Adrenal gland (tissue), 12 donors: ENCODE results near the gene DOK6. TPM values are rescaled to one million over a fixed set of nuclear protein-coding genes. Genes with fewer than 3 reads are reported as not detected.

Experiments
- DNase-seq, 7 donors: peaks; one replicate each; pipeline ENCODE4 v3.0.0-alpha.2; 2019 to 2020
- H3K27ac ChIP-seq, 5 donors: fragments of 200-600 bp; sonication (generic) in 4 of 5; 1 replicate in 3 of 5; 2 replicates in 2 of 5; pipeline versions ENCODE4 v1.5.1 to v1.8.0; 2016 to 2020; ENCODE audit warnings: mild to moderate bottlenecking in 1 of 5
- H3K27me3 ChIP-seq: fragments of 200-600 bp; 2 replicates; pipeline ENCODE4 v1.8.0; 2021
- H3K36me3 ChIP-seq, 2 donors: fragments of 200-600 bp; replicated peaks in 1 of 2; 1 replicate in 1 of 2; 2 replicates in 1 of 2; pipeline versions ENCODE4 v1.5.1 to v1.8.0; 2018 to 2022
- H3K4me1 ChIP-seq, 2 donors: fragments of 200-600 bp; replicated peaks in 1 of 2; 1 replicate in 1 of 2; 2 replicates in 1 of 2; pipeline versions ENCODE4 v1.5.1 to v1.8.0; 2018 to 2021
- H3K4me3 ChIP-seq, 4 donors: fragments of 200-600 bp; sonication (generic) in 3 of 4; one replicate each; pipeline ENCODE4 v1.5.1; 2016 to 2018
- H3K9me3 ChIP-seq, 3 donors: fragments of 200-600 bp; sonication (generic) in 1 of 3; replicated peaks in 1 of 3; 1 replicate in 2 of 3; 2 replicates in 1 of 3; pipeline versions ENCODE4 v1.5.1 to v1.8.0; 2016 to 2021
- POLR2A ChIP-seq, 2 donors: fragments of 450-650 bp; IDR thresholded peaks; one replicate each; pipeline ENCODE4 v1.6.1; 2017; ENCODE audit warnings: antibody characterized with exemption in 2 of 2, mild to moderate bottlenecking in 2 of 2, moderate library complexity in 1 of 2
- WGBS, 4 donors: extraction: QIAGEN DNeasy Blood & Tissue Kit in 2 of 4; methylation state at CpG; one replicate each; pipeline versions ENCODE4 v1.1.5 to v1.1.7; 2013 to 2017; 5-methylcytosine and 5-hydroxymethylcytosine counted together
- intact Hi-C, 2 donors: fragments of 100-400 bp; cut with DNase I; formaldehyde crosslinking; loops; one replicate each; pipeline versions ENCODE4 v1.14.1 to v1.15.0; 2022 to 2023
- polyA plus RNA-seq, 3 donors: library from polyadenylated mRNA; stranded (reverse); fragments of 200-250 nt in 2 of 3; fragments of 350-450 nt in 1 of 3; fragmentation: Illumina TruSeq in 1 of 3; extraction: RNeasy Lipid Tissue Mini Kit (QIAGEN cat#74804) in 1 of 3; gene quantifications; one replicate each; pipeline ENCODE4 v1.2.3, GENCODE V29; 2013 to 2014
- total RNA-seq, 9 donors: library from RNA; depleted of rRNA in 4 of 9; stranded (reverse); fragments of >200 nt in 4 of 9; fragments of 120-200 nt in 1 of 9; fragmentation: NEBNext Ultra II Directional in 1 of 9; extraction: Animal tissue kit (Norgen Biotek cat#: 25700) in 1 of 9; gene quantifications; one replicate each; pipeline versions ENCODE4 v1.1.0 to v1.2.4, GENCODE V29; 2013 to 2023
- TF ChIP-seq, protein P1 (sequence below), 6 experiments: fragments of 450-650 bp in 4 of 6; fragments of 200-600 bp in 2 of 6; sonication (generic) in 1 of 6; IDR thresholded peaks; 1 replicate in 5 of 6; 2 replicates in 1 of 6; pipeline versions ENCODE4 v1.5.1 to v1.8.0; 2016 to 2021; ENCODE audit warnings: antibody characterized with exemption in 6 of 6, mild to moderate bottlenecking in 2 of 6, moderate library complexity in 1 of 6
- donor health status: healthy with polysubstance abuse.
- donor health status: Bipolar disorder and iron deficiency.
- donor health status: DM: yes; HTN: yes; CAD: no.
- donor health status: DM: no; HTN: no; CAD: no.
- donor health status: DM: no; HTN: no; CAD: no.
- donor health status: DM: yes; HTN: yes; CAD: no.

DOK6 gene
- total and polyA plus RNA-seq, 12 donors: 0.24 to 4.5 (median 0.76) TPM

DNA sequence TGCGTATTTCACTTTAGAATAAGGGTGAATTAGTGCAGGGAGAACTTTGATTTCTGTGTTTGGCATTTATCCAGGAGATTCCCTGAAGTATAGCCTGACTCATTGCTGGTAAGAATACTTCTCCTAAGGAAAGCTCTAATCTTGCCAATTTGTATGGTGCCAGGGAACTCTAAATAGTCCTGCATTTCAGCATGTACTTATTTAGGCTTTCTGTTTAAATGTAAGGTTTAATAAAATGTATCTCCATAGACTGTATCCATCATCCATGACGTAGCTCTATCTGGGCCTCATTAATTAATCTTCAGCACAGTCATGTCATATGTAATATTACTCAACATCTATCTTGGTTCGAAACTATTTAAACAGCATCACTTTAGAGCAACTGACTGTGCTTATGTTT is 127.7 kb downstream of the DOK6 start:
- Histone ChIP-seq H3K36me3 (no peaks in the 10 kb centered on the region), H3K27ac (no peak overlapping the region), H3K27me3 (no peaks in the 10 kb centered on the region), H3K9me3 (no peaks in the 10 kb centered on the region), H3K4me1 (no peaks in the 10 kb centered on the region), H3K4me3 (no peak overlapping the region)
- WGBS, 4 donors: 59 to 69% (median 61%) methylated on average over 3 of the region's 3 CpGs
- no peak for DNase-seq
- intact Hi-C loops: no loop called here
- TF ChIP-seq, protein P1, sequence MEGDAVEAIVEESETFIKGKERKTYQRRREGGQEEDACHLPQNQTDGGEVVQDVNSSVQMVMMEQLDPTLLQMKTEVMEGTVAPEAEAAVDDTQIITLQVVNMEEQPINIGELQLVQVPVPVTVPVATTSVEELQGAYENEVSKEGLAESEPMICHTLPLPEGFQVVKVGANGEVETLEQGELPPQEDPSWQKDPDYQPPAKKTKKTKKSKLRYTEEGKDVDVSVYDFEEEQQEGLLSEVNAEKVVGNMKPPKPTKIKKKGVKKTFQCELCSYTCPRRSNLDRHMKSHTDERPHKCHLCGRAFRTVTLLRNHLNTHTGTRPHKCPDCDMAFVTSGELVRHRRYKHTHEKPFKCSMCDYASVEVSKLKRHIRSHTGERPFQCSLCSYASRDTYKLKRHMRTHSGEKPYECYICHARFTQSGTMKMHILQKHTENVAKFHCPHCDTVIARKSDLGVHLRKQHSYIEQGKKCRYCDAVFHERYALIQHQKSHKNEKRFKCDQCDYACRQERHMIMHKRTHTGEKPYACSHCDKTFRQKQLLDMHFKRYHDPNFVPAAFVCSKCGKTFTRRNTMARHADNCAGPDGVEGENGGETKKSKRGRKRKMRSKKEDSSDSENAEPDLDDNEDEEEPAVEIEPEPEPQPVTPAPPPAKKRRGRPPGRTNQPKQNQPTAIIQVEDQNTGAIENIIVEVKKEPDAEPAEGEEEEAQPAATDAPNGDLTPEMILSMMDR (IDR thresholded peaks at IDR 0.05): no peak
- no peak for TF ChIP-seq POLR2A (IDR thresholded peaks at IDR 0.05)

DNA sequence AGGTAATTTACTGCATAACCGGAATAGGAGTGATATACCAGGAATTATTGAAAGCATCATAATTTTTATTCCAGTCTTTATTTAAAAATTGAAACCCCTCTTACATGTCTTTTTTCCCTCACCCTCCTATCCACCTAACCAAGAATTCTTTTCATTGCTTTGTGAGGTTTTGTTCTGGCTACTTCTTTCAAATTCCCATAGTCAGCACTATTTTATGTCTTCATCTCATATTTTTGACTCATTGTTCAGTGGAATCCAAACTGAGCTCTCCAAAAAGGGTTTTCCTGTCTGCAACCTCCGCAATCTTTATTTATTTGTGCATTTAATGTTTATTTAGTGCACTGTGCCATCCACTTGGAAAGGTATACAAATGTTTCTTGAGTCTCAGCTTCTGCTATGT is 128.5 kb downstream of the DOK6 start:
- intact Hi-C loops: no loop called here
- no peaks in the 10 kb centered on the region for H3K27me3 ChIP-seq
- no peaks in the 10 kb centered on the region for H3K9me3 ChIP-seq
- no peak overlapping the region for H3K4me3 ChIP-seq
- H3K4me1 ChIP-seq: no peaks in the 10 kb centered on the region
- no peak overlapping the region for H3K27ac ChIP-seq
- no peaks in the 10 kb centered on the region for H3K36me3 ChIP-seq
- 83 to 91% (median 86%) methylated on average over 2 of the region's 2 CpGs for WGBS, 4 donors
- TF ChIP-seq, protein P1 (IDR thresholded peaks at IDR 0.05): no peak
- no peak for TF ChIP-seq POLR2A (IDR thresholded peaks at IDR 0.05)
- no peak for DNase-seq

DNA sequence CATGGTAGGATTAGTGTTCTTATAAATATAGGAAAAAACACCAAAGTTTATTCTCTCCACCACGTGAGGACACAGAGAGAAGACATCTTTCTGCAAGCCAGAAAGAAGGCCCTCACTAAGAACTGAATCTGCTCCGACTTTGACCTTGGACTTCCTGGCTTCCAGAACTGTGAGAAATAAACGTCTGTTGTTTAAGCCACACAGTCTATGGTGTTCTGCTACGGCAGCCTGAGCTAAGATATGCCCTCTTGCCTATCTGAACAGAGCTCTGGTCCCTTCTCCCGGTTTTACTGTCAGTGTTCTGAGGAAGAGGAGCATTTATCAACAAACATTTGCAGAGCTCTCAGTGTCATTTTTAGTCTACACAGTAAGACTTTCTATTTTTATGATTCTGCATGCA is 131.3 kb downstream of the DOK6 start:
- no peak overlapping the region for H3K27ac ChIP-seq
- intact Hi-C loops: no loop called here

DNA sequence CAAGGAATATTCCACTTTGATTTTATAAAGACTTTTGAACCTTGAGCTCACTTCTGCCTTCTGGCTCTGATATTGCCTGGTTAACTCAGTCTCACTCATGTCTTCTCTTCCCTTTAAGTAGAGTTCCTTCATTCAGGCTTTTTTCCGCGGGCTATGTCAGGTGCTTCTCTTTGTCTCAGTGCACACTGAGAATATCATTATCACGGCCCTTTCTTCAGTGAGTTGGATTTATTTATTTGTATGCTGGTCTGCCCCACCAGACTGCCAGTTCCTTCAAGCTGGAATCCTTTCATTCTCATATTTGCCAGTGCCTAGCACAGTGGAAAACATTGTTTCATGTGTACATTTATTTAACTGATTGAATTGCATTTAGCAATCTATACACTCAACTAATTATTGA is 136.5 kb downstream of the DOK6 start:
- intact Hi-C loops: no loop called here
- WGBS, 4 donors: 86 to 89% (median 88%) methylated on average over 3 of the region's 3 CpGs
- H3K36me3 ChIP-seq: no peaks in the 10 kb centered on the region
- DNase-seq: no peak
- no peaks in the 10 kb centered on the region for H3K27me3 ChIP-seq
- no peaks in the 10 kb centered on the region for H3K9me3 ChIP-seq
- TF ChIP-seq POLR2A (IDR thresholded peaks at IDR 0.05): no peak
- TF ChIP-seq, protein P1 (IDR thresholded peaks at IDR 0.05): no peak
- no peak overlapping the region for H3K4me3 ChIP-seq
- H3K4me1 ChIP-seq: no peaks in the 10 kb centered on the region
- no peak overlapping the region for H3K27ac ChIP-seq

More for the DNA sequence above, 131.3 kb downstream of the DOK6 start:
- no peaks in the 10 kb centered on the region for H3K36me3 ChIP-seq
- no peaks in the 10 kb centered on the region for H3K9me3 ChIP-seq
- 39 to 52% (median 43%) methylated on average over 5 of the region's 5 CpGs for WGBS, 4 donors
- no peaks in the 10 kb centered on the region for H3K27me3 ChIP-seq
- no peak for TF ChIP-seq POLR2A (IDR thresholded peaks at IDR 0.05)
- TF ChIP-seq, protein P1 (IDR thresholded peaks at IDR 0.05): no peak
- DNase-seq: no peak
- H3K4me3 ChIP-seq: no peak overlapping the region
- H3K4me1 ChIP-seq: no peaks in the 10 kb centered on the region
